ENCODE measurements around the gene MIR17HG. TPM values are rescaled to one million over a fixed set of nuclear protein-coding genes. Genes with fewer than 3 reads are reported as not detected.

Gene MIR17HG
- total and polyA plus RNA-seq, 7 donors = 0.24 to 5.2 (median 0.92) TPM

DNA sequence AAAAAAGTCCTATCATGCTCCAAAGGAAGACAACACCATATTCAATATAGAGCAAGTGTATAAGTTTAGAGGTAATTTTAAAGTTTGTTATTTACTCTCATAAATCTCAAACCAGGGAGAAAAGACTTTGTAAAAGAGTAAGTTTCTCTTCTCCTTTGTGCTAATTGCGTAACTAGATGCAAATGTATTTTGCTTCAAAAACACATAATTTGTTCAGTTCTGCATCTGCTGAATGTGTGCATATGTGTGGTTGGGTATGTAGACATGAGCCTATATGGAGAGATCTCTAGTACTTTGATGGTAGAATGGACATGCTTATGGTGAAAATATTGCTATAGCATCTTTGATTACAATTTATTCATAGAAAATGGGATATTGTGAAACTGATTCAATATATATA is 17.8 kb upstream of the MIR17HG start:
- Histone ChIP-seq H3K4me3 (no peak overlapping the region), H3K36me3 (ENCODE audit: insufficient read depth in 1 of 2, low read depth in 1 of 2) (no peaks in the 10 kb centered on the region), H3K4me1 (no peaks in the 10 kb centered on the region), H3K27ac (no peak overlapping the region), H3K9me3 (no peaks in the 10 kb centered on the region), H3K27me3 (ENCODE audit: insufficient read depth in 3 of 3, low read length in 2 of 3) (peaks cover 0 to 2% (median 0%) of the 10 kb centered on the region in 3 donors)
- intact Hi-C loops (cut with DNase I) = no loop called here
- WGBS, 3 donors = 94 to 100% (median 97%) methylated on average over 1 of the region's 1 CpG
- ATAC-seq = no peak
- TF ChIP-seq, protein P1, sequence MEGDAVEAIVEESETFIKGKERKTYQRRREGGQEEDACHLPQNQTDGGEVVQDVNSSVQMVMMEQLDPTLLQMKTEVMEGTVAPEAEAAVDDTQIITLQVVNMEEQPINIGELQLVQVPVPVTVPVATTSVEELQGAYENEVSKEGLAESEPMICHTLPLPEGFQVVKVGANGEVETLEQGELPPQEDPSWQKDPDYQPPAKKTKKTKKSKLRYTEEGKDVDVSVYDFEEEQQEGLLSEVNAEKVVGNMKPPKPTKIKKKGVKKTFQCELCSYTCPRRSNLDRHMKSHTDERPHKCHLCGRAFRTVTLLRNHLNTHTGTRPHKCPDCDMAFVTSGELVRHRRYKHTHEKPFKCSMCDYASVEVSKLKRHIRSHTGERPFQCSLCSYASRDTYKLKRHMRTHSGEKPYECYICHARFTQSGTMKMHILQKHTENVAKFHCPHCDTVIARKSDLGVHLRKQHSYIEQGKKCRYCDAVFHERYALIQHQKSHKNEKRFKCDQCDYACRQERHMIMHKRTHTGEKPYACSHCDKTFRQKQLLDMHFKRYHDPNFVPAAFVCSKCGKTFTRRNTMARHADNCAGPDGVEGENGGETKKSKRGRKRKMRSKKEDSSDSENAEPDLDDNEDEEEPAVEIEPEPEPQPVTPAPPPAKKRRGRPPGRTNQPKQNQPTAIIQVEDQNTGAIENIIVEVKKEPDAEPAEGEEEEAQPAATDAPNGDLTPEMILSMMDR (IDR thresholded peaks at IDR 0.05) = no peak
- DNase-seq = no peak

DNA sequence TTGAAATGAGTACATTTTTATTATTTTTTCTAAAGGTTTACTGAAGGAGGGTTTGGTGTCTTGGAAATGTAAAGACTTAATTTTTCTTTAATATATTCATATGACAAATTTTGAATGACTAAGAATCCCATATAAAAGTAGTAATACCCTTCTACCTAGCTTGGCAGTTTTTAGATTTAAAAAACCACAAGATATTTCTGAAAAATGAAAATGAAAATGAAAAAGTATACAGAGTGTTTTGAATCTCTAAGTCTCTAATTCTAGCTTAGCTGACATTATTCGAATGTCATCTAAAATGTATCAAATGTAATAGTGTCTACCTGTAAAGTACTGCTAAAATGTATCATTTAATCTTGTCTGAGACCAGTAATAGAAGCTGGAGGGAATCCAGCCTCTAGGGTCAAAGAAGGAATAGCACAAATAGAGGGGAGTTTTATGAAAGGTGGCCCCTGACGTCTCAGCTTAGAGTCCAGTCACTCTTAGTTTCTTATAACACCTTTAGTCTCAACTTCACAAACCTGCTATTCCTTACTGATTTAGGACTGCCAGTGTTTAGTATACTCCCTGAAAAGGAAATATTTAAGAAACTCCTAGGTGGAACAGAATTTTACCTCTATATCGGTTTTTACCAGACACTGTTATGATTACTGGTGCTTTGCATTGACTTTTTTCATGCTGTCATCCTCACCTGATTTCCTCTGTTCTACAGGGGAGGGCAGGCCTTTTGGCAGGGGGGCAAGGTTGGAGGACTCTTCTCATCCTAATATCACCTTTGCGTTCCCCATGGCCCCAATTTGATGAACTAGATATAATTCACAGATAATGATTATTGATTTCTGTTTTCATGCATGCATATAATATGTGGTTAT is 16.2 kb upstream of the MIR17HG start:
- intact Hi-C loops (cut with DNase I) = no loop called here
- no peak for DNase-seq
- no peak for ATAC-seq
- TF ChIP-seq, protein P1 (IDR thresholded peaks at IDR 0.05) = no peak
- Histone ChIP-seq H3K36me3 (ENCODE audit: insufficient read depth in 1 of 2, low read depth in 1 of 2) (no peaks in the 10 kb centered on the region), H3K4me1 (no peaks in the 10 kb centered on the region), H3K27me3 (ENCODE audit: insufficient read depth in 3 of 3, low read length in 2 of 3) (peaks cover 0 to 2% (median 0%) of the 10 kb centered on the region in 3 donors), H3K27ac (no peak overlapping the region), H3K4me3 (no peak overlapping the region), H3K9me3 (no peaks in the 10 kb centered on the region)
- 84 to 90% (median 86%) methylated on average over 4 of the region's 4 CpGs for WGBS, 3 donors

DNA sequence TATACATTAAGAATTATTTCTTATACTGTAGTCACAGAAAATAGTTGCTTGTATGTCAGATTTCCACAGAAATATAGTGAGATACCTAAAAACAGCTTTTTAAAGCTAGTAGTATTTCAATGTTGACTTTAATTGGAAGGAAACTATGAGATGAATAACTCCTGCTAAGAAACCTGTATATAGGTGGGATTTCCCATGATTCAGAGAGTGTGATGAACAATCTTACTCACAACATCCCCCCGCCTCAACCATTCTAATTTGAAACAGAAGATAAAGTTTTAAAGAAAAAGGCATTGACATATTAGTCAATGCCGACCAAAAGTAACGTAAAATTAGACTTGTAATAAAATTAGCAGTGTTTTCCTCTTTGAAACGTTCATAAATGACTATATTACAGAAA is 1.4 kb upstream of the MIR17HG start:
- Histone ChIP-seq H3K27ac (no peak overlapping the region), H3K36me3 (ENCODE audit: insufficient read depth in 1 of 2, low read depth in 1 of 2) (peaks cover 7 to 15% of the 10 kb centered on the region in 2 donors), H3K9me3 (no peaks in the 10 kb centered on the region), H3K4me1 (peaks cover 18% of the 10 kb centered on the region), H3K27me3 (ENCODE audit: insufficient read depth in 3 of 3, low read length in 2 of 3) (peaks cover 0 to 3% (median 0%) of the 10 kb centered on the region in 3 donors), H3K4me3 (no peak overlapping the region)
- ATAC-seq (no peak), DNase-seq (no peak)
- TF ChIP-seq, protein P1 (IDR thresholded peaks at IDR 0.05) = no peak
- WGBS, 3 donors = 72 to 75% (median 74%) methylated on average over 4 of the region's 4 CpGs
- intact Hi-C loops (cut with DNase I) = no loop called here

DNA sequence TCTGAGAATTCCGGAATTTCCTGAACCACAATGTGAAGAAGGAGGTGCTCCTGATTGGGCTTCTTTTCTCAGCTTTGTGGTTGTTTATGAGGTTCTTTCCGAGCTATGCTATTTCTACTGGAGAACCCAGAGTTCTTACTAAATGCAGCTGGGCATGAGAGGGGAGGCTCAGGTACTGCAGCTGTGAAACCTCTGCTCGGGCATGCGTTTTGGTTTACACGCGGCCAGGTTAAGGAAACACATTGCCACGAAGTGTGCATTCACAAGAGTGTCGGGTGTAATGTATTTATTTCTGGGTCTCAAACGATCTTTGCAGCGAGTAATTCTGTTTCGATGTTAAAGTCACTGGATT is 661 bp upstream of the MIR17HG start:
- 3 to 6% (median 4%) methylated on average over 11 of the region's 11 CpGs for WGBS, 3 donors
- Histone ChIP-seq H3K4me1 (peaks cover 18% of the 10 kb centered on the region), H3K27me3 (ENCODE audit: insufficient read depth in 3 of 3, low read length in 2 of 3) (peaks cover 0 to 3% (median 0%) of the 10 kb centered on the region in 3 donors), H3K4me3 (peak overlapping the region; percentile 88), H3K9me3 (no peaks in the 10 kb centered on the region), H3K36me3 (ENCODE audit: insufficient read depth in 1 of 2, low read depth in 1 of 2) (peaks cover 8 to 21% of the 10 kb centered on the region in 2 donors), H3K27ac (peak overlapping the region; percentile 98)
- intact Hi-C loops (cut with DNase I) = no loop called here
- TF ChIP-seq, protein P1 (IDR thresholded peaks at IDR 0.05) = no peak
- ATAC-seq (no peak), DNase-seq (no peak)

All from psoas muscle (tissue), 8 donors.